Breast epithelium (tissue), 3 donors: ENCODE data around the gene RNASET2.
"Not testable (repeated sequence)": the region's sequence is repeated elsewhere in the genome, so short reads cannot be mapped to it uniquely, and the experiment has no call there.

Experiments used
- CTCF ChIP-seq, 3 donors: fragments of 450-650 bp; IDR thresholded peaks; one replicate each; pipeline ENCODE4 v1.5.1; 2016 to 2017; ENCODE audit warnings: antibody characterized with exemption in 3 of 3, mild to moderate bottlenecking in 3 of 3, moderate library complexity in 3 of 3
- POLR2AphosphoS5 ChIP-seq, 3 donors: sonication (generic); formaldehyde crosslinking; IDR thresholded peaks; one replicate each; pipeline ENCODE4 v1.6.1; 2017; ENCODE audit warnings: antibody characterized with exemption in 3 of 3

- not testable (repeated sequence) for TF ChIP-seq CTCF, POLR2AphosphoS5 (IDR thresholded peaks at IDR 0.05)
Measured at GRCh38 chr6:166948724-166949123, 7.6 kb downstream of the RNASET2 start.
